Stimulated activated CD4-positive, alpha-beta T cell treated with anti-CD3 and anti-CD28 coated beads, Interleukin-15, amount 100 ng/mL, for 24 hours (primary cell): ENCODE measurements around the gene CHD1.

Experiments used
- DNase-seq: peaks from one replicate; pipeline ENCODE4 v3.0.0-alpha.2; 2020

The CHD1 gene

DNA sequence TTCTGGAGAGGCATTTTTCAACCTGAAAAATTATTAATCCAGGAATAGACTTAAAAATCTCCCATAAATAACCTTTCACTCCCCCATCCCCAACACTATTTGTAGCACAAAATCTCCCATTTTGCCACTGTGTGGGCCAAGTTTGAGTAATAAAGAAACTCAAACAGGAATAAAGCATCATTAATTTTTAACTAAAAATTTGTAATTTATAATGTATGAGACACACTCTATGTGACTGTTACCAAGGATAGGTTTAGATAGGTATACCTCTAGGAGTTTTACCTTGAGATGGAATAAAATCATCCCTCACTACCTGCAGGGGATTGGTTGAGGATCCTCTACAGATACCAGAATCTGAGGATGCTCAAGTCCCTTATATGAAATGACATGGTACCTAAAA lies 30.1 kb downstream of the CHD1 start:
- DNase-seq = no peak

DNA sequence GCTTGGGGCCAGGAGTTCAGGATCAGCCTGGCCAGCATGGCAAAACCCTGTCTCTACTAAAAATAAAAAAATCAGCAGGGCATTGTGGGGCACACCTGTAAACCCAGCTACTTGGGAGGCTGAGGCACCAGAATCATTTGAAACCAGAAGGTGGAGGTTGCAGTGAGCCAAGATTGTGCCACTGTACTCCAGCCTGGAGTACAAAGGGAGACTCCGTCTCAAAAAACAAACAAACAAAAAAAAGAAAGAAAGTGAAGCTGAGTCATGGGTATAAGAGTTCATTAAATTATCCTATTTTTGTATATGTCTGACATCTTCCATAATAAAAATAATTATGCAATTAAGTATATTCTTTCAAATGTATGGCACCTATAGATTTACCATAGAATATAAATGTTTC lies 37.2 kb downstream of the CHD1 start:
- no peak for DNase-seq

DNA sequence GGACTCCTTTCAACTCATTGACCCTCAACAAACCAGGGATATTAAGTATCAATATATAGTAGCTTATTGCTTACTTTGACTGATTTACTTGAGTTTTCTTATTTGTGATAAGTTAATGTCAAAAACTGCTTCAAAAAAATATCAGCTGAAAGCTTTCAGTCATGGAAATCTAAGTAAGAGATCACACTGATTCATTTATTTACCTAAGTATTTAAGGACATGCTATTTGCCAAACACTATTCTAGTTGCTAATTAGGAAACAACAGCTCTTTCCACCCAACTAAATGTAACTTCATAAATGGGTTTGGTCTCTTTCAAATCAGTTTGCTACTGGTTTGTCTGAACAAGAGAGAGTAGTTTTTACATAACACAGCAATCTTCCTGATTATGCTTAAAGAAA lies 48.2 kb downstream of the CHD1 start:
- no peak for DNase-seq

DNA sequence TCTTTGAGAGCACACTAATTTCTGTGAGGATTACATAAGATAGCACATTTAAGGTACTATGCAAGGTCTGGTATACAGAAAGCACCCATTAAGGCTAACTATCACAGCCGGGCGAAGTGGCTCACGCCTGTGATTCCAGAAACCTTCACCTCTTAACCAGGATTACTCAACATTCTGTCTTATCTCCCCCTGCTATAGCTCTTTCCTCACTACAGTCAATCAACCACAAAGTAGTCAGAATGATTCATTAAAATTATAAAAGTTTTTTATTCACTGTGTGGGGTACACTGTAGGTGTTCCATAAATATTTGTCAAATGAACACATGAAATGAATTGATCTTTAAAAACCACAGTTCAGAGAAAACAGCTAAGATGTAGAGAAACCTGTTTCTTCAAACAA lies 48.7 kb downstream of the CHD1 start:
- peak; percentile 24 for DNase-seq

DNA sequence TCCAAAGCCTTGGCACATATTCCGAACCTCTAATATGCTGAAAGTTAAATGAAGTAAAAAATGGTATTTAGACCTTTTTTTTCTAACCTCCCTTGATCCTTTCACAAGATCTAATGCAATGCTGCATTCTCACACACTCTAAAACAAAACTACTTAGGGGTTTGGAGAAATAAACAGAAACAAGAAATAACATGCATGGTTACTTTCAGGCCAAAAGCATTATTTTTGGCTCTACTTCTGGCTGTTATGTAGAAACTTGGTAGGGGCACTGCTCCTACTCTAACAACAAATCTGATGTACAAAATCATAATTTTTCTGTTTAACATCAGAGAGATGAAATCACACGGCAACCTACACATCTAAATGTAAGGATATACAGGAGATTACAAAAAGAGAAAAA lies 51.2 kb downstream of the CHD1 start:
- DNase-seq = no peak

DNA sequence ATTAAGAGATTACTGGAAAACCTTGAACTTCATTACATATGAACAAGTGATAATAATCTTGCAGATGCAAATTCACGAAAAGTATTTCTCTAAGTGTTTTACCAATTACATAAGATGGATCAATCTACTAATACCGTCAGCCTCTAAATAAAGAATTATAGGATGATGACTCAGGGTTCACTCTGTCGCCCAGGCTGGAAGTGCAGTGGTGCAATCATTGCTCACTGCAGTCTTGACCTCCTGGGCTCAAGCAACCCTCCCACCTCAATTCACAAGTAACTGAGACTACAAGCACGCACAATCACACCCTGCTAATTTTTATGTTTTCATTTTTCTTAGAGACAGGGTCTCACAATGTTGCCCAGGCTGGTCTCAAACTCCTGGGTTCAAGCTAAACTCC lies 56.1 kb downstream of the CHD1 start:
- no peak for DNase-seq

DNA sequence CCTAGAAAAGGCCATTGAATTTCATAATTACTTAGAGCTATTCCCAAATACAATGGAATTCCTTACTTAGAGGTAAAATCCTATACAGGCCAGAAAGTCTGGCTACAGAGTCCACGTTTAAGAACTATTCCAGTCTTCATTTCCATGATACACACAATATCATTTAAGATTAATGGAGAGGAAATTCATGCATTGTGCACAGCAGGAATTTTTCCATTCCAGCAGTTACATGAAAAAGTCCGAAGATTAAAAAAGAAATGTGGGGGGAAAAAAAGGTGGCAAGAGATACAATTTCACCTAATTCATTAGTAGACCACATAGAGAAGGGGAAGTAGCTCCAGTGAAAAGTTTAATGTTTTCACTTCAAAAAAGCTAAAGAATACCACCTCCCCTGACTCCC lies 63.1 kb downstream of the CHD1 start:
- no peak for DNase-seq

DNA sequence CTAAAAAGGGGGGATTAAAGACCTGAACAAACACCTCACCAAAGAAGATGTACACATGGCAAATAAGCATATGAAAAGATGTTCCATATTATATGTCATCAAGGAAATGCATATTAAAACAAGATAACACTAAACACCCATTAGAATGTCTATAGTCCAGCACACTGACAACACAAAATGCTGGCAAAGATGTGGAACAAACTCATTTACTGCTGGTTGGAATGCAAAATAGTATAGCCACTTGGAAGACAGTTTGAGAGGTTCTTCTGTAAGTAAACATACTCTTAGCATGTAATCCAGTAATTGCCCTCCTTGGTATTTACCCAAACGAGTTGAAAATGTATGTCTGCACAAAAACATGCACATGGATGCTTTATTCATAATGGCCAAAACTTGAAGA lies 81.8 kb downstream of the CHD1 start:
- no peak for DNase-seq

DNA sequence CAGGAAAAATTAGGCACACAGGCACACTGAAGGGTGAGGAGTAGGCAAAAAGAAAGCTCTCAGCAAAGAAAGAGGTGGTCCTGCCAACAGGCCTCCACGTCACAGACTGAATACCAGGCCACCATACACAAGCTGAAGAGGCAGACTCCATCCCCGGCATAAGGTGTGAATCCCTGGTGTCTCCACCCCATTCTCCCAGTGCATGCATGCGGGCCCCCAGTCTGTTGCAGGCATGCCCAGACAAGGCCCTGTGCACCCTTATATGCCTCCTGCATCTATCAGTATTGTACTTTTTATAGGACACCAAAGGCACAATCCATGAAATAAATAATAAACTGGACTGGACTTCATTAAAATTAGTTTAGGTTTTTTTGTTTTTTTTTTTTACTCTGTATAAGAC lies 82.3 kb downstream of the CHD1 start:
- DNase-seq = no peak

DNA sequence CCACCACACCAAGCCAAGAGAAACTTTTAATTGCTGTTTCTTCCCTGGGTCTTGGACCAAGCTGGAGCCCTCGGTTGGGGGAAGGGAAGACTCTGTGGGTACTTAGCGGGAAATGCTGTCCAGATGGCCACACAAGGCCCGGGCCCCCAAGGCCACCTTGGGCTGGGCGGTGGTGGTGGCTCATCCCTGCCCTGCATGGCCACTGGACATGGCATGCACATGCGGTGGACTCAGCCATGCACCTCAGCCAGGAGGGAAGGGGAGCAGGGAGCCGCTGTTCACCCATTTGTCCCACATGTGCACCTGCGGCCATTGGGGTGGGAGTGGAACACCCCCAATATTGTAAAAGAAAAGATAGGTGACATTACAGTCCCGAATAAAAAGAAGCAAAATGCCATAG lies 82.9 kb downstream of the CHD1 start:
- no peak for DNase-seq

DNA sequence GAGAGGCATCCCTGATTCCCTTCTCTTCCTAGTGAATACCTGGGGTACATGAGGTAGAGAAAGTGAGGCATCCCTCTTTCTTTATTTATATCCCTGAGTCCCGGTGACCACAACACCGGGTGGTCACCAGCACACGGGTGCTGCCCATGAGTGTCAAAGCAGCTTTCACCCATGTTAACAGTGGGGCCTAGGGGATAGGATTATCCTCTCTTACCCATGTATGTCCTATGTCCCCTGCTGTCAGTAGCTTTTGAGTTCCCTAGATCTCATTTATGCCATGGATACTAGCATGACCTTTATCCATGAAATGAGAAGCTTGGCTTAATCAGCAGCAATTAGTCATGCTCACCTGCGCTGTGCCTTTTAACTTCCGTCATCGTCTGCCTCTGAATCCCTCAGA lies 83.9 kb downstream of the CHD1 start:
- no peak for DNase-seq

DNA sequence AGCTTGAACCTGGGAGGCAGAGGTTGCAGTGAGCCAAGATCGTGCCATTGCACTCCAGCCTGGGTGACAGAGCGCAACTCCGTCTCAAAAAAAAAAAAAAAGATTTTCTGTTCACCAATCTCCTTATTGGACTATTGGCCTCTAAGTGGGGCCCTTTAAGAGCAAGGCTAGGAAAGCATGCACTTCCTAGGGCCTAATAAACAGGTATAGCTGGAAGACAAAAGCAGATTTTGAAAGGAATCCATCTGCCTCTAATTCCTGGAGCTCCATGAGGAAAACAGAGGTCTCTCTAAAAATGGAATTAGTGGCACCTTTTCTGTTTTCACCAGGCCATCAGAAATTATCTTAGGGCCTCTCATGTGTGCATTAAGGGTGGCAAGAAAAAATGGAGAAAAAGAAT lies 85.3 kb downstream of the CHD1 start:
- DNase-seq = no peak

DNA sequence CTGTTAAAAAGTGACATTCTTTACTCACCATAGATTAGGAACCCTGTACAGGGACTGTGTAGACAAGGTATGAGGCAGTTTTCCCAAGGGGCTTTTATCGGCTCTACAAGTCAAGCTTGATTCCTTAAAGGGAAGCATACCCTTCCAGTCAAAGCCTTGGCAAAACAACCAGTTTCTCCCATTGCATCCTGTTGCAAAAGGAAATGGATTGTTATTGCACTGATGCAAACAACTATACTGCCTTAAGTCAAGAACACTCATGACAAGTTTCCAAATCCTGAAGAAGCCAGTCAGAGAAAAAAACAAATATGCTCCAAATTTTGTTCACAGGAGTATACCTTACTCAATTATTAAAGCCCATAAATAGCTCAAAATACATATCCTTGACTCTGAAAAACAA lies 87.9 kb downstream of the CHD1 start:
- DNase-seq = no peak

DNA sequence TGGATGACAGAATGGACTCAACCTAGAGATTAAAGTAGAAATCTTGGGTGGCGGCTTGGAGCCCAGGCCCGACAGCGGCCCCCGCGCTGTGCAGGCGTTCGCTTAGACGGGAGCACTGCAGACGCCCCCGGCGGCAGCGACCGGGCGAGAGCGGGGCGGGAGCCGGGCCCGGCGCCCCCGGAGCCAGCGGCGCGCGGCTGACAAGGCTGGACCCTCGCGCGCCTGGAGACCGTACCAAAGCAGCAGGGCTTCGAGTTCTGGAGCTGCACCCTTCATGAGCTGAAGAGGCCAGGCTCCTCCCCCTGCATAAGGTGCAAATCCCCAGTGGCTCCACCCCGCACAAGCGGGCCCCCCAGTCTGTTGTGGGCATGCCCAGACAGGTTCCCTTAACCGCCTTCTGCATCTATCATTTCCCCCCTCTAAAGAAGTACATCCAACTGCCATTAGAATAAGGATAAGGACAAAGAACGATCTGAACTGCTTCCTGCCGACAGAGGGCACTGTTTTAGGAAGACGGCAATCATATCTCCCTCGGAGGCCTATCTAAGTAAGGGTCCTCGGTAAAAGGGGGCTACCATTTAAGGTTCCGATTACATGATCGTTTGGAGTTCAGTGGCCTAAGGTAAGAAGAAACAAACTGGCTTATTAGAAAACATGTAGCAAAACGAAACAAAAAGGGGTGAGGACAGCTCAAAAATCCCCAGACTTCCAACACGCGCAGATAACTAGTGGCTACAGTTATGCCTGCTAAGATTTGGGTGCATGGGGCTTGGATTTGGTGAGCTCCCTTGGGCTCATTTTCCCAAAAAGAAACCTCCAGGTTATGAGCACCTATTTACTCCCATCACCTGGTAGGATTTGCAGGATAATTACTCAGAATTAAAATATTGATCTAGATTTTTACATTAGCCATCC lies 89.1 kb downstream of the CHD1 start:
- peak; percentile 11 for DNase-seq

DNA sequence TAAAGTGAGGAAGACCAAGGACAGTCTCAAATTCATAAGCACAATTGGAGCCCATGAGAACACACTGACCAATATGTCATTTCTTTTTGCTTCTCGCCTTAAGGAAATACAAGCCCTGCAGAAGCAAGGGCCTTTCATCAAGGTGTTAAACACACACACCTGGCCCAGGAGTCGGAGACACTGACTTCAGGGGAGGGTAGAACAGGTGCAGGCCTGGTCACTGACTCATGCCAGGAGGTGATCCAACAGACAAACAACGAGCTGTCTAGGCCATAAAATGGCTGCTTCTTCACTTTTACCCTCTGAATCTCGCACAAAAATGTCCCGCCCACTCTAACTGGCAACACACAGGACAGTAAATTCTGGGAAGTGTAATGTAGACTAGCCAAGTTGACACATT lies 92.6 kb downstream of the CHD1 start:
- no peak for DNase-seq

DNA sequence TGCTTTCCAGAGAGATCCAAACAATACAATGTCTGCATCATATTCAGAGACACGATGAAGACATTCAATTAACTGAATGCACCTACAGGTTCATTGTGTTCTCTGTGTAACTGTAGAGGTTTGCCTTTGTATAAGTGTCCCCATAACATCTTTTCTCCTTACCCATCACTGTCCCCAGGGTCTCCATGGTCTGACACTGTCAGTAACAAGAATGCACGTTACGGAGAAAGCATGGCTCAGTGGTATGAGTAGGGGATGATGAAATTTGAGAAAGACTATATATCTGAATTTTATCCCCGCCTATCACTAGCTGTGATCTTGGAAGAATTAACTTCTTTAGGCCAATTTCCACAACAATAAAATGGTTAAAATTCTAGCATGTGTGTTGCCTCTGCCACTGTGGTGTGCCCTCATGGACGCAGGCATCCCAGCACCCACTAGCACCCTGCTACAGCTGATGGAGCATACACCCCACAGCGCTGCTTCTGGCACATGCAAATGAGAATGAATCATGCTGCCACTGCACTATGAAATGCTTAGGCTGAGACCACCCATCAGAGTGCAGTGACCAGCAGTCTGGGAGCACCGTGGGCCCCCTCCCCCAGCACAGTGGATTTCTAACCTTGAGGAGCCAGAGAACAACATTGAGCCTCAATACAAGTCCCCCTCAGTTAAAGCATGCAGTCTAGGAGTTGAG lies 101.1 kb downstream of the CHD1 start:
- no peak for DNase-seq

DNA sequence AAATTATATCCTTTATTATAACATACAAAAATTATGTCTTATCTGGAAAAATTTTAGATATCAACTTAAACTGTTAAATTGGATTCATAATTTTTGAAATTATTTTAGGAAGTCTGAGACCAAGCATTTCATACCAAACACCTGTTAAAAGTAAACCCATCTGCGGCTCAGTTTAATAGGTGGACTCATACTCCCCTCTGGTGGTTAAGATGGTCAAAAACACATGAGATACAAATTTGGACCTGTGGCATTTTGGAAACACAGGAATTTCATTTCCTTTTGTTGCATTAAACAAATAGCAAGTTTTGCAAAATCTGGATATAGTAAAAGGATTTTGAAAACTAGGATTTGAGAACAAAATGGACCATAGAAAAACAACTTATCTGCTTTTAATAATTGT lies 101.6 kb downstream of the CHD1 start:
- DNase-seq = no peak

DNA sequence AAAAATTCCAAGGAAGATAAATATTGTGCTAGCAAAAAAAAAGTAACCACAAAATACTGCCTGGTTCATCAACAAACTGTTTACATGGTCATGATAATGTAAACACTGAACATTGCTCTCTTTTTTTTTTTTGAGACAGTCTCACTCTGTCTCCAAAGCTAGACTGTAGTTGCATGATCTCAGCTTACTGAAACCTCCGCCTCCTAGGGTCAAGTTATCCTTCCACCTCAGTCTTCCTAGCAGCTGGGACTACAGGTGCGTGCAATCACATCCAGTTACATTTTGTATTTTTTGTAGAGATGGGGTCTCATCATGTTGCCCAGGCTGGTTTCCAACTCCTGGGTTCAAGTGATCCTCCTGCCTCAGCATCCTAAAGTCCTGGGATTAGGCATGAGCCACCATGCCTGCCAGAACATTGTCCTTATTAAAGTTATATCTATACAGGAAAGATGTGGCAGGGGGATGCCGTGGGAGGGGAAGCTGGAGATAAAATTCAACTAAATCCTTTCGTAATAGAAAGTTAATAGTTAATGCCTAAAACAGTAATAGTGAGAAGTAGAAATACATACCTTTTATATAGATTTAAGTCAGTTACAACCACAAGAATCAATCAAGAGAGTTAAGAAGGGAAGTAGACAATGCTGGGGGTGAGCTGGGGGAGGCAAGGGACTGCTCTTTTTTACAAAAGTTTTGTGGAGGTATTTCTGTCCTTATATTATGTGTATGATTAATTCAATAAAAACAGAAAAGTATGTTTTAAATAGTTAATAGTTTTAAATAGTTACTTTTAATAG lies 103.0 kb downstream of the CHD1 start:
- no peak for DNase-seq

DNA sequence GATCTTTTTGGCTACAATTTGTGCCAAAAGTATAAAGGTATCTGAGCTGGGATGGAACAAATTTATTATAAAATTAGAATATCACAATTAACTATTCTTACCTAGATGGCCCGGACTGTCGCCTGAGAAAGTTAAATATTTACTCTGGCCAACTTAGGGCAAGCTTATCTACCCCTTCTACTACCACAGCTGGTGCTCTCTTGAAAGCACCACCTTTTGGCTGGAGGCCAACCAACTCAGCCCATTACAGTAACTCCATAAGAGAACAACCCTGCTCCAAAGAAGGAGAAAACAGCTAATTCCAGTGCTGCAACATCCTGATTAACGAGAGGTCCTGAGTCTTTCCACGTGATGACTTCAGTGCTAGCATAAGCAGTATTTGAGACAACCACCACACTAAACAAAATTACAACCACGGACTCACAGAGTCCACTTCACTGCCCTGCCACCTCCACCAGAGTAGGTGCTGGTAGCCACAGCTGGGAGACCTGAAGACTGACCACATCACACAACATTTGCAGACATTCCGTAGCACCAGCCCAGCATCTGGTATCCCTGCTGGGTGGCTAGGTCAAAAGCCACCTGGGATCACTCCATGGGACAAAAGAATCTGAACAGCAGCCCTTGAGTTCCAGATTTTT lies 112.1 kb downstream of the CHD1 start:
- DNase-seq = no peak

DNA sequence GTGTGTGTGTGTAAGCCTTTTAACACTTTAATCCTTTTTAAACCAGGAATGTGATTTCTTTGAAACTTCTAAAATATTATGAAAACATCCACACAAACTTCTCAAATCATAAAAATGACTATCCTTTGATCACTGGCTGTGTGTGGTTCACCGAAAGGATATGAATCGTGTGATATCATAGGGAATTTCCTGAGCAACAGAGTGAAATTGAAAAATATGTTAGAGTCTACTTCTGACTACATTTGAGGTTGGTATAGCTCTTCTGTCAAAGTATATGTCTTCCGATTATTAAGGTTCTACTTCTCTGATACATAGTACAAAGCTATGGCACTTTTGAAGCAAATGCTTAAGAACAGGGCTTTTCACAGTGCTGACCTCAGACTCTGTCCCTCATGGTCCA lies 115.1 kb downstream of the CHD1 start:
- no peak for DNase-seq

DNA sequence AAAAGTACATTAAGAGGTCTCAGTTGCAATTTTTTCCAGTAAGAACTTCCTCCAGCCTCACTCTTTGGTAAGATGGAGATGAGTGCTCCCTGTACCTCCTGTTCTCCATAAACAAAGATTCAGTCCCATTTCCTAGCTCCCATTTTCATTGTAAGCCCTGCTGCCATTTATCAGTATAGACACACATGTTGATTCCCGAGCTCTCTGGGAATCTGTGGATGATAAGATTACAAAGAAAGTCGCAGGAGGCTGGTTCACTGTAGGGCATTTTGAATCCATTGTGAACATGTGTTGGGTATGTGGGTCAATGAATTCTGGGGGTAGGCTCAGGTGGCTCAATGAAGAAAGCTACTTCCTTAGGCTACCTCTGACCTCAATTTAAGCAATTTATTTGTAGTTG lies 118.6 kb downstream of the CHD1 start:
- DNase-seq = no peak

DNA sequence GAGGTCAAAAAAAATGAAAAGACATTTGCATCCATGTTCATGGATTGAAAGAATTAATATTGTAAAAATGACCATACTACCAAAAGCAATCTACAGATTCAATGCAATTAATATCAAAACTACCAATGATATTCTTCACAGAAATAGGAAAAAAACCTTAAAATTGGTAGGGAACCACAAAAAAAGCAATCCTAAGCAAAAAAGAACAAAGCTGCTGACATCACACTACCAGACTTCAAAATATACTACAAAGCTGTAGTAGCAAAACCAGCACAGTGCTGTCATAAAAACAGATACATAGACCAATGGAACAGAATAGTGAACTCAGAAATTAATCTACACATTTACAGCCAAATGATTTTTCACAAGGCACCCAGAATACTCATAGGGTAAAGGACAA lies 121.0 kb downstream of the CHD1 start:
- no peak for DNase-seq

DNA sequence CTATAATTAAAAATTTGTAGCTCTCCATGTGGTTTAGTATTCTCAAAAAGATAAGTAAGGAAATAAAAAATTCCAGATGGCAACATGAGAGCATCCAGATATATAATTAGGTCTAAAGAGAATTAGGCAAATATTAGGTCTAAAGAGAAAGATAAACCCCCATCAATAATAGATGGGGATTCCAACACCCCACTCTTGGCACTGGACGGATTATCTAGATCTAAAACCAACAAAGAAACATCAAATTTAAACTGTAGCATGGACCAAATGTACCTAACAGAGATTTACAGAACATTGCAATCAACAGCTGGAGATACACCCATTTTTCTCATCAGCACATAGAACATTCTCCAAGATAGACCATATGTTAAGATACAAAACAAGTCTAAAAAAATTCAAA lies 123.7 kb downstream of the CHD1 start:
- no peak for DNase-seq
